HG02938 (cell line): ENCODE data around the gene FEM1C.
"Not testable (repeated sequence)": the region's sequence is repeated elsewhere in the genome, so short reads cannot be mapped to it uniquely, and the experiment has no call there.

ENCODE experiments used
- ATAC-seq: cut with Tn5 transposase; IDR thresholded peaks from one replicate; pipeline ENCODE4 v1.9.1; 2021; ENCODE audit warnings: mild to moderate bottlenecking, moderate library complexity; ENCODE audit not compliant: unreplicated experiment

The FEM1C gene

GRCh38 chr5:115480271-115480670, 64.3 kb downstream of the FEM1C start:
- ATAC-seq: no peak

GRCh38 chr5:115479166-115479873, 65.3 kb downstream of the FEM1C start:
- not testable (repeated sequence) for ATAC-seq

- ATAC-seq: no peak
These were observed 66.3 kb downstream of the FEM1C start for GRCh38 chr5:115478281-115478680.

GRCh38 chr5:115477581-115477980, 67.0 kb downstream of the FEM1C start:
- ATAC-seq: no peak

- ATAC-seq: no peak
These were observed 68.8 kb downstream of the FEM1C start for GRCh38 chr5:115475788-115476187.

- no peak for ATAC-seq
These were observed 72.1 kb downstream of the FEM1C start for GRCh38 chr5:115472271-115473025.

- ATAC-seq: no peak
These were observed 73.1 kb downstream of the FEM1C start for GRCh38 chr5:115471345-115472063.

- no peak for ATAC-seq
These were observed 73.7 kb downstream of the FEM1C start for GRCh38 chr5:115470921-115471320.
